Psoas muscle (tissue), 8 donors: ENCODE measurements around the gene FBXL5. TPM values are rescaled to one million over a fixed set of nuclear protein-coding genes. Genes with fewer than 3 reads are reported as not detected.

ENCODE experiments used
- ATAC-seq, 4 donors: fragments of 200-7000 bp; cut with Tn5 transposase; one replicate each; pipeline ENCODE4 v1.9.1; 2020; ENCODE audit warnings: moderate library complexity in 3 of 4, mild to moderate bottlenecking in 2 of 4
- DNase-seq, 2 donors: peaks; one replicate each; pipeline ENCODE4 v3.0.0-alpha.2; 2020
- H3K27ac ChIP-seq: fragments of 200-600 bp; one replicate; pipeline ENCODE4 v1.8.0; 2022
- H3K27me3 ChIP-seq, 3 donors: fragments of 200-600 bp in 1 of 3; one replicate each; pipeline versions ENCODE4 v1.6.1 to v1.8.0; 2013 to 2022; ENCODE audit warnings: low read length in 2 of 3, mild to moderate bottlenecking in 2 of 3, moderate library complexity in 1 of 3; ENCODE audit not compliant: insufficient read depth in 3 of 3
- H3K36me3 ChIP-seq, 2 donors: fragments of 200-600 bp in 1 of 2; one replicate each; pipeline versions ENCODE4 v1.6.1 to v1.8.0; 2013 to 2022; ENCODE audit warnings: low read depth in 1 of 2, mild to moderate bottlenecking in 1 of 2, moderate library complexity in 1 of 2; ENCODE audit not compliant: insufficient read depth in 1 of 2
- H3K4me1 ChIP-seq: fragments of 200-600 bp; one replicate; pipeline ENCODE4 v1.8.0; 2022
- H3K4me3 ChIP-seq: fragments of 200-600 bp; one replicate; pipeline ENCODE4 v1.8.0; 2022; ENCODE audit warnings: mild to moderate bottlenecking
- H3K9me3 ChIP-seq: fragments of 200-600 bp; one replicate; pipeline ENCODE4 v1.8.0; 2022
- WGBS, 3 donors: extraction: QIAGEN DNeasy Blood & Tissue Kit; methylation state at CpG; one replicate each; pipeline versions ENCODE4 v1.1.6 to v1.1.7; 2013; 5-methylcytosine and 5-hydroxymethylcytosine counted together
- intact Hi-C, 2 donors: fragments of 100-400 bp; cut with DNase I; formaldehyde crosslinking; loops; one replicate each; pipeline versions ENCODE4 v1.11.0 to v1.14.2; 2022
- polyA plus RNA-seq, 3 donors: library from polyadenylated mRNA; stranded (reverse); fragments of 200-250 nt; gene quantifications; one replicate each; pipeline ENCODE4 v1.2.3, GENCODE V29; 2013
- total RNA-seq, 4 donors: library from RNA; stranded (reverse); fragmentation: NEBNext Ultra II Directional in 2 of 4; extraction: Animal tissue kit (Norgen Biotek cat#: 25700) in 2 of 4; gene quantifications; one replicate each; pipeline versions ENCODE4 v1.2.1 to v1.2.4, GENCODE V29; 2021 to 2023
- TF ChIP-seq, protein P1 (sequence below): fragments of 200-600 bp; IDR thresholded peaks from one replicate; pipeline ENCODE4 v1.8.0; 2022; ENCODE audit warnings: antibody characterized with exemption
- donor health status: healthy with polysubstance abuse.
- donor health status: DM: no; HTN: no; CAD: no; lungs with moderate emphysema.
- donor health status: Bipolar disorder and iron deficiency.
- donor health status: healthy.
- donor health status: DM: yes; HTN: yes; CAD: no.
- donor health status: DM: no; HTN: no; CAD: no.
- donor health status: DM: no; HTN: no; CAD: no.
- donor health status: DM: yes; HTN: yes; CAD: no.

Gene FBXL5
- total and polyA plus RNA-seq, 7 donors = 46.1 to 91.2 (median 56.8) TPM

DNA sequence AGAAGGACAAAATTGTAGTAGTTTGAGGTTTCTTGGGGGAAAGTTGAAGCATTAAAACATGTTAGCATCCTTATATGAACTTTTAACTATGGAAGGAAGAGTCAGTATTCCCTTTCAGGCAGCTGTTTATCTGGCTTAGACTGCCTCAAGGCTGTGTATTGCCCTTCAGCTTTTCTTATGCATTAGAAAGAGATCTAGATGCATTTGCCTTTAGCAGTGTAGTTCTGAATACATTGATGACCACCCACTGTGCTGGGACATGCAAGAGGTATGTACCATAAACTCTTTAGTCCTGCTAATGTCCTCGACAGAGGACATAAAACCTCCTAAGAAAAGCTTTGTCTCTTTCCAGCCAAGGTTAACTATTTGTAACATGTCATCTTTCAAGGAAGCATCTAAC, 29.3 kb upstream of the FBXL5 start:
- Histone ChIP-seq H3K27ac (no peak overlapping the region), H3K9me3 (no peaks in the 10 kb centered on the region), H3K36me3 (peaks cover 6 to 36% of the 10 kb centered on the region in 2 donors), H3K27me3 (no peaks in the 10 kb centered on the region), H3K4me1 (peaks cover 22% of the 10 kb centered on the region), H3K4me3 (no peak overlapping the region)
- WGBS, 3 donors = 73 to 81% (median 79%) methylated on average over 1 of the region's 1 CpG
- TF ChIP-seq, protein P1, sequence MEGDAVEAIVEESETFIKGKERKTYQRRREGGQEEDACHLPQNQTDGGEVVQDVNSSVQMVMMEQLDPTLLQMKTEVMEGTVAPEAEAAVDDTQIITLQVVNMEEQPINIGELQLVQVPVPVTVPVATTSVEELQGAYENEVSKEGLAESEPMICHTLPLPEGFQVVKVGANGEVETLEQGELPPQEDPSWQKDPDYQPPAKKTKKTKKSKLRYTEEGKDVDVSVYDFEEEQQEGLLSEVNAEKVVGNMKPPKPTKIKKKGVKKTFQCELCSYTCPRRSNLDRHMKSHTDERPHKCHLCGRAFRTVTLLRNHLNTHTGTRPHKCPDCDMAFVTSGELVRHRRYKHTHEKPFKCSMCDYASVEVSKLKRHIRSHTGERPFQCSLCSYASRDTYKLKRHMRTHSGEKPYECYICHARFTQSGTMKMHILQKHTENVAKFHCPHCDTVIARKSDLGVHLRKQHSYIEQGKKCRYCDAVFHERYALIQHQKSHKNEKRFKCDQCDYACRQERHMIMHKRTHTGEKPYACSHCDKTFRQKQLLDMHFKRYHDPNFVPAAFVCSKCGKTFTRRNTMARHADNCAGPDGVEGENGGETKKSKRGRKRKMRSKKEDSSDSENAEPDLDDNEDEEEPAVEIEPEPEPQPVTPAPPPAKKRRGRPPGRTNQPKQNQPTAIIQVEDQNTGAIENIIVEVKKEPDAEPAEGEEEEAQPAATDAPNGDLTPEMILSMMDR = no peak
- DNase-seq (no peak), ATAC-seq (no peak)
- intact Hi-C loops = no loop called here

DNA sequence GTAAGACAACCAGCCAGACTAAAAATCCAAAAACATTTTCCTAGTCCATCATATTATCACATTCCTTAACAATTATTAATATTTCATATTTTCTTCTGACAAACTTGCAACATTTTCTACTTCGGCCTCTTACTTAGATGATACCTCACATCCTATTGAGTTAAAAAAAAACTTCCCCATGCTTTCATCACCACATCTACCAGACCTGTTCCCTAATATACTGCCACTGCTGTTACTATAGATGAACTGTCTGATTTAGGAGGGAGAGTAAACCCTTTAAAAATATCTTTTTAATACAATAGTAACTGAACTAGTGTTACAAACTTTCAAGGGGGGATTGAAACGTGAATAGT, 28.0 kb upstream of the FBXL5 start:
- intact Hi-C loops = no loop called here
- WGBS, 3 donors = 84 to 96% (median 93%) methylated on average over 2 of the region's 2 CpGs
- ATAC-seq = no peak
- Histone ChIP-seq H3K4me3 (peak overlapping the region; percentile 71), H3K9me3 (no peaks in the 10 kb centered on the region), H3K4me1 (peaks cover 22% of the 10 kb centered on the region), H3K27me3 (no peaks in the 10 kb centered on the region), H3K27ac (no peak overlapping the region), H3K36me3 (peaks cover 6 to 22% of the 10 kb centered on the region in 2 donors)
- DNase-seq = no peak
- TF ChIP-seq, protein P1 = no peak

DNA sequence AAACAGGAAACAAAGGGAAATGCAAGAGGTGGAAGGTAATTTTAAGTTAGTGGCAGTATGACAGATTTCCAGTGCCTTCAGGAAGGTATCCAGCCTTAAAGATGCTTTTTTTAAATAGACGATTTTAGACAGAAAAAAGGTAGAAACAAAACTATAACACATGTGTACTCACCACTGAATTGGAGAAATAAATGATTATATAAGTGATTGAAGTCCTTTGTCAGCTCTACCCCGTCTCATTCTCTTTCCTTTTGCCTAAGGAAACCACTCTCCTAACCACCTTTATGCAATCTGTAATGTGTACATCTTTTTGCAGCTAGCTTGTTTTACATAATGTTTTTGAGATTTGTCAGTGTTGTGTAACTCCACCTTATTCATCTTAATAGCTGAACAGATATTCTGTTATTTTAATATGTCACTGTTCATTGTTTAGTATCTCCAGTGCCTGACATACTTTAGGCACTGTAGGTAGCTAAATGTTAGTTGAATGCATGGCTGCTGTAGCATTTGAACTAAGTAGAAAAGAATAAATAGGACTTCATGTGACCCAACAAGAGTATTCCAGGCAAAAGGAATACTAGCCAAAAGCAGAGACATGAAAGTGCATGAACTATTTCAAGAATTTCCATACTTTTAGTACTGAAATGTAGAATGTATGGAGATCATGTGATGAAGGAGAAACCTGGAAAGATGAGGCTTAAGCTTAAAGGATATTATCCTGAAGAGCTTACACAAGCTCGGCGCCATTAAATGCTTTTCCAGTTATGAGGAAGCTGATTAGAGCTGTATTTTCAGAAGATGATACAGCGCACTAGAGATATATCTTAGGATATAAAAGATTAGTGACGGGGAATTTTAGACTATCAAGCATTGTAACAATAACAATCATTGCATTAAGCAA, 27.3 kb upstream of the FBXL5 start:
- Histone ChIP-seq H3K27me3 (no peaks in the 10 kb centered on the region), H3K9me3 (no peaks in the 10 kb centered on the region), H3K4me3 (peak overlapping the region; percentile 71), H3K36me3 (peaks cover 6 to 16% of the 10 kb centered on the region in 2 donors), H3K27ac (peak overlapping the region; percentile 68), H3K4me1 (peaks cover 22% of the 10 kb centered on the region)
- DNase-seq (no peak), ATAC-seq (no peak)
- intact Hi-C loops = no loop called here
- WGBS, 3 donors = 31 to 46% (median 34%) methylated on average over 6 of the region's 6 CpGs
- TF ChIP-seq, protein P1 = no peak

DNA sequence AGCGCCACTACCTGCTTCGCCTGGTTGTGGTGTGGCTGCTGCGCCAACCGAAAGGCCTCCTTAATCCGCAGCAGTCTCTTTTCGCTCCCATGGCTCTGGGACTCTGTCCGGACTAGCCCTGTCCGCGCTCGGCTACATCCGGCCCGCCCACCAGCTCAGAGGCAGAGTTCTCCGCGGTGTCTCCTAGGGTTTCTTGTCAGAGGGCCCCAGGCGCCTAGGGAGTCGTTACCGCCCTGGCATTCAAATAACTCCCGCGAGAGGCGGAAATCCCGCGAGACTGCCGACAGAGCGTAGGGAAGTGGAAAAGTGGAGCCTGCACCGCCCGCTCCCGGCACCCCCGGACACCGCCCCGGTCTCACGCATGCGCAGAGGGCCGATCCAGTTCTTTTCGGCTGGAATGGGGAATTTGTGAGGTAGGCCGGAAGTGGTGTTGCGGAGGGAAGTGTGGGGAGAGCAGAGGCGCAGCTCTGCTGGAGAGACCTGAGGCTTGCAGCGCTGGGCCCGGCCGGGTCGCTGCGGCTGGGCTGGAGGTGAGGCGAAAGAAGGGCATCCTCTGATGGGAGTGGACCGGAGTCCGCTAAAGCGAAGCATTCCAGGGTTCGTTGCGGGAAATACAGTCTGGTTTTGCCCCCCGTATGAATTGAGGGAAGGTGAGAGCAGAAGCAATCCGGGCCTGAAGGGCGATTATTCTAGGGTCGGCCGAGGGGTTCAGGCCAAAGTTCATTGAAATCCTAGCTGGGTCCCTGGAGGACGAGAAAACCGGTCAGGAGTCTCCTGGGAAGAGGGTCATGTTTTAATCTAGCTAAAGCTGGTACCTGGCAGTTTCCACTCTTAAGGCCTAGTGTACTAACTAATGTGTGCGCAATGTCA, 26.4 kb upstream of the FBXL5 start, which contains the start of gene FAM200B:
Gene FAM200B (plus strand): TSS at position 456 of the 870 bp plus-strand sequence. CDS start 5,151 bp downstream, outside the sequence.
- intact Hi-C loops = no loop called here
- Histone ChIP-seq H3K27ac (peak within 1 kb of the TSS; percentile 68), H3K27me3 (no peaks in the 10 kb centered on the region), H3K9me3 (no peaks in the 10 kb centered on the region), H3K4me3 (peak within 1 kb of the TSS; percentile 71), H3K36me3 (peaks cover 6 to 7% of the 10 kb centered on the region in 2 donors), H3K4me1 (peaks cover 22% of the 10 kb centered on the region)
- TF ChIP-seq, protein P1 = no peak
- DNase-seq (peak; percentile 99), ATAC-seq (peak; percentile 98 to 100 (median 99))
- 0% methylated on average over 54 to 56 of the region's 56 CpGs for WGBS, 3 donors
